AG10803 (cell line): ENCODE results near the gene DPH3.

Experiments
- DNase-seq: peaks from one replicate; pipeline ENCODE4 v3.0.0; 2010; ENCODE audit warnings: low read depth
- H3K4me3 ChIP-seq: 2 replicates; pipeline ENCODE4 v1.5.1; 2011; ENCODE audit warnings: mild to moderate bottlenecking, low read length, control low read depth
- TF ChIP-seq, protein P1 (sequence below): conservative IDR thresholded peaks from 2 replicates; pipeline ENCODE4 v1.5.1; 2011; ENCODE audit warnings: mild to moderate bottlenecking, low read length, control low read depth, inconsistent platforms

Gene DPH3

DNA sequence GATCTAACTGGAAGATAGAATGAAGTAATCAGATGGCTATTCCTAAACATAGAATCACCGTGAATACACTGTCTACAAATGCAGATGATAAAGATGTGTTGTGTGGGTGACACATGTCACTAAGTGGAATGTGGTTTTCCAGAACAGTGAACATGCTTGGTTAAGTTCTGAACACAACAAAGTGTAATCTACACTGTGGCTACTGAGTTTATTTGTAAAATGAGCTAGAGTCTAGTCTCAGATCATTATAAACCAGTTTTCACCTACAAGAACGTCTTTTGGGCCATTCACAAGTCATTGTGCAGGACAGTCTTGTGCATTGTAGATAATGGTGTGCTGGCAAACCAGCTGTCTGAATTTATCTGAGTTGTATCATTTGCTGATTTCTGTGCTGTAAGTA lies 35.6 kb upstream of the DPH3 start:
- no peak overlapping the region for H3K4me3 ChIP-seq
- no peak for DNase-seq
- TF ChIP-seq, protein P1, sequence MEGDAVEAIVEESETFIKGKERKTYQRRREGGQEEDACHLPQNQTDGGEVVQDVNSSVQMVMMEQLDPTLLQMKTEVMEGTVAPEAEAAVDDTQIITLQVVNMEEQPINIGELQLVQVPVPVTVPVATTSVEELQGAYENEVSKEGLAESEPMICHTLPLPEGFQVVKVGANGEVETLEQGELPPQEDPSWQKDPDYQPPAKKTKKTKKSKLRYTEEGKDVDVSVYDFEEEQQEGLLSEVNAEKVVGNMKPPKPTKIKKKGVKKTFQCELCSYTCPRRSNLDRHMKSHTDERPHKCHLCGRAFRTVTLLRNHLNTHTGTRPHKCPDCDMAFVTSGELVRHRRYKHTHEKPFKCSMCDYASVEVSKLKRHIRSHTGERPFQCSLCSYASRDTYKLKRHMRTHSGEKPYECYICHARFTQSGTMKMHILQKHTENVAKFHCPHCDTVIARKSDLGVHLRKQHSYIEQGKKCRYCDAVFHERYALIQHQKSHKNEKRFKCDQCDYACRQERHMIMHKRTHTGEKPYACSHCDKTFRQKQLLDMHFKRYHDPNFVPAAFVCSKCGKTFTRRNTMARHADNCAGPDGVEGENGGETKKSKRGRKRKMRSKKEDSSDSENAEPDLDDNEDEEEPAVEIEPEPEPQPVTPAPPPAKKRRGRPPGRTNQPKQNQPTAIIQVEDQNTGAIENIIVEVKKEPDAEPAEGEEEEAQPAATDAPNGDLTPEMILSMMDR, result no peak

DNA sequence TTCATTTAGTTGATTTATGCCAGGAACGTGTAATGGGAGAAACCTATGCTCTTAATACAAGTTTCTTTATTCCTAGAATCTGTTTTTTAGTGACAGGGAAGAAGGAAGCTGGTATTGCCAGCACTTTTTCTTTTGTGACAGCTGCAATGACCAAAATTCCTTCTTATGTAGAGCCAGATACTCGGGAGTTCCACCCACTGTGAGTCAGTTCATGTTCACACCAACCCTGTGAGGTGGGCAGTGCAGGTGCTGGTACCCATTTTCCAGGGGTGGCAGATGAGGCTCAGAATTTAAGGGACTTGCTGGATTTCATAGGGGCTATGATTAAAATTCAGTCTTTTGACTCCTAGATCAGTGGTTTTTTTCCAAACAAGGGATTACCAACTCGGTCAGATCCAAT lies 35.0 kb upstream of the DPH3 start:
- DNase-seq, result no peak

DNA sequence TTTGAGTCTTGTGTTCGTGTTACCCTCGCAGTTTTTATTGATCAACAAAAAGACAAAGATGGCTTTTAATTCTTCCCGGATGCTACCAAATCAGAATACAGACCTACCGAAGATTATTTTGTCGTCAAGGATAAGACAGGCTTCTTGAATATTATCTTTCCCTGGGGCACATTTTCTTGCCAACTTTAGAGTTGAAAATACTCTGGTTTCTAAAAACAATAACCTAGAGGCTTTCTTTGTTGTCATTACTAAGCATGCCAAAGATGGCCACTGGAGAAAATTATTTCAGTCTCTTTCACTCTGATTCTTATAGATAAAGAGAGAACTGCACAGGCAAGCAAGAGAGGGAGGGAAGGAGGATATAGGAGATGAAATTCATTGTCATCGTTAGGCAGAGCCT lies 34.1 kb upstream of the DPH3 start:
- no peak overlapping the region for H3K4me3 ChIP-seq
- TF ChIP-seq, protein P1, result no peak
- DNase-seq, result no peak

More for the DNA sequence above, 35.0 kb upstream of the DPH3 start:
- no peak overlapping the region for H3K4me3 ChIP-seq
- TF ChIP-seq, protein P1, result no peak

DNA sequence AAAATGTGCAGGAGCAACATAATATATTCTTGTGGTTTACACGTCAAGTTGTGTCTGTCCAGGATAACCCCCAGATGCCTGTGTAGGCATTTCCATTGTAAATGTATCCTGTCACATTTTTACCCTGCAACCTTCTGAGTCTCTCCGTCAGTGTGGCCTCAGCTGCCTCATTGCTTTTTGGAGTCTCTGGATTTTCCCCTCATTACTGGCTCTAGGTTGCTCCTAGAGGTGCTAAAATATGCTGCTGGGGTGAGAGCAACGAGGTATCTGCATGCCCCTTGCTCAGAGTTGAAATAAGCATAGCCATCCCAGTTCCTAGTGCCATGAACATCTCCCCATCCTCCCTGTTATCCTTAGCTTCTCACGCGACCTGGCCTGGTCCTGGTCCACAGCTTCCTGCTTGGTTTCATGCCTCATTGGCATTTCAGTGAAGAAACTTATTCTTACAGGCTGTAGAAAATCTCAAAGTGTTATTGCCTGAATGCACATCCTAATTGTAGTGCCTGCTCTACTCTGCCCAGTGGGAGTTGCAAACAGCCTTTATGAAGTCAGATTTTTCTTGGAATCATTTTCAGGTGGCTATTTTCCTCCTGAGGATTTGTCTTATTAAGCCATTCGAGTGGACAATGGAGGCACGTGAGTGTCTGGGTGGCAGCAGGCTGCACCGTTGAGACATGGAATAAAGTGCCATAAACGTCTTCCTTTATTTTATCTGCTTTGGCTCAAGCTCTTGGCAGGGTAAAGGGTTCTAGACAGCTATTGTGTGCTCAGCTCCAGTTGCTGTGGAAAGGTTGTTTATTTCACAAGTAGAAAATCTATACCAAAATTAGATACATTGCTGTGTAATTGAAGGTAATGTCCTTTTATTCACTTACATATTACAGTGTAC lies 33.5 kb upstream of the DPH3 start:
- no peak for DNase-seq
- H3K4me3 ChIP-seq, result no peak overlapping the region
- TF ChIP-seq, protein P1, result no peak

DNA sequence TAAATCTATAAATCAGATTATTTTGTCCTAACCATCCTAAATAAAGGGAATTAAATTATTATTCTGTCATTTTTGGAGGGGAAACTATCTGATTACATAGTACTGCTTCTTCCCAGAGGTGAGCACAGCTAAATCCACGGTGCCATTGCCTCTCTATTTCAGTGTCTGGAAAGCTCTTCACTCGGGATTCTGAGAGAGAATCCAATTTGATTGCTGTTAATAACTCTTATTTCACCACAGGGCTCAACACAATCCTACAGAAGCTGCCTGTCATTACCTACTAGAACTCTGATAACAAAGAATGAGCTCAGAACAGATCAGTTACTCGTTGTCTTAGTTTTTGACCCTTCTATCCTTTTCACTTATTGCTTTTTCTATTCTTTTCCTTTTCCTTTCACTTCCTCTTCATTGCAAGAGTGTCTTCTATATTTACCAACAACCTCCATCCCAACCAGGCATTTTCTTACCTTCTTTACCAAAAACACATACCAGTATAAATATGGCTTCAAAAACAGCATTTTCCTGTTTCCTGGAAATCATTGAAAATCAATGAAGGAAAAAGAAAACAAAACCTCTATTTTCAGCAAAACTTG lies 30.7 kb upstream of the DPH3 start:
- TF ChIP-seq, protein P1, result no peak
- DNase-seq, result no peak
- H3K4me3 ChIP-seq, result no peak overlapping the region

DNA sequence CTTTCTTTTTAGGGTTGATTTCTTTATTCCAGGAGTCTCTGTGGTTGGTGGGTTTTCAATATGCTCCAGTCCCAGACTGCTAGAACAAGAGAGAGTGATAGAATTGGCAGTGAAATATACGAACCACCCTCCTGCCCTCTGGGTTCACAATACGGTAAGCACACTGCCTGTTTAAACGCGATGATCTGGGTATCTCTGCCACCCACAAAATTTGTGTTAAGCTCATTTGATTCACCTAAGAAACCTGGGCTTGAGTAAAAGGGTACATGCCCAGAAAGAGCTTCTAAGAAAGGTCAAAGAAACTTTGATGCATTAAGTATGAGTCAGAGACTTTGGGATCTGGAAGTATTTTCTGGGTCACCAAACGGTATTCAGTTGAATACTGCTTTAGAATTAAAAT lies 30.1 kb upstream of the DPH3 start:
- no peak for DNase-seq
- H3K4me3 ChIP-seq, result no peak overlapping the region

More for the DNA sequence above, 30.1 kb upstream of the DPH3 start:
- TF ChIP-seq, protein P1, result no peak
